HG03103 (cell line): ENCODE data around the gene MUS81.
A peak's percentile ranks its signal among the peaks of the same experiment; 100 is the strongest.
"Not testable (repeated sequence)": the region's sequence is repeated elsewhere in the genome, so short reads cannot be mapped to it uniquely, and the experiment has no call there.

Experiments used
- ATAC-seq: cut with Tn5 transposase; IDR thresholded peaks from one replicate; pipeline ENCODE4 v1.9.1; 2021; ENCODE audit warnings: low read depth; ENCODE audit not compliant: unreplicated experiment

Gene MUS81

GRCh38 chr11:65890324-65891218 lies 30.3 kb downstream of the MUS81 start, which contains the start of gene CCDC85B:
CCDC85B (plus strand) TSS chr11:65890673; CDS start chr11:65890784, 111 bp downstream.
- ATAC-seq, result peak; percentile 35

GRCh38 chr11:65891219-65892136 lies 31.2 kb downstream of the MUS81 start:
- no peak for ATAC-seq

- ATAC-seq, result not testable (repeated sequence)
Measured at GRCh38 chr11:65892137-65892540, 31.9 kb downstream of the MUS81 start.

- no peak for ATAC-seq
Measured at GRCh38 chr11:65892661-65893317, 32.6 kb downstream of the MUS81 start.

- no peak for ATAC-seq
Measured at GRCh38 chr11:65894034-65894591, 33.9 kb downstream of the MUS81 start.

- ATAC-seq, result no peak
Measured at GRCh38 chr11:65895482-65895981, 35.3 kb downstream of the MUS81 start.

- ATAC-seq, result no peak
Measured at GRCh38 chr11:65896034-65896999, 36.1 kb downstream of the MUS81 start.

GRCh38 chr11:65897020-65897471 lies 36.8 kb downstream of the MUS81 start:
- ATAC-seq, result no peak

- ATAC-seq, result no peak
Measured at GRCh38 chr11:65898656-65899355, 38.6 kb downstream of the MUS81 start.

- no peak for ATAC-seq
Measured at GRCh38 chr11:65899356-65900124, 39.3 kb downstream of the MUS81 start.

GRCh38 chr11:65900125-65900898 lies 40.1 kb downstream of the MUS81 start, which contains the start of gene FOSL1:
FOSL1 (minus strand) TSS chr11:65900388; CDS start chr11:65900339, 49 bp downstream.
- peak; percentile 43 for ATAC-seq

- no peak for ATAC-seq
Measured at GRCh38 chr11:65900899-65901180, 40.6 kb downstream of the MUS81 start.

GRCh38 chr11:65903068-65903481 lies 42.8 kb downstream of the MUS81 start:
- no peak for ATAC-seq

- ATAC-seq, result no peak
Measured at GRCh38 chr11:65903715-65904114, 43.5 kb downstream of the MUS81 start.

GRCh38 chr11:65906602-65907001 lies 46.4 kb downstream of the MUS81 start:
- no peak for ATAC-seq

- ATAC-seq, result no peak
Measured at GRCh38 chr11:65907878-65908277, 47.6 kb downstream of the MUS81 start.
